HG02852 (cell line): ENCODE results near the gene PARP16.

Source experiments
- ATAC-seq: cut with Tn5 transposase; IDR thresholded peaks from one replicate; pipeline ENCODE4 v1.9.1; 2021; ENCODE audit warnings: mild to moderate bottlenecking, moderate library complexity; ENCODE audit not compliant: unreplicated experiment

Gene PARP16

GRCh38 chr15:65312400-65312916, 25.8 kb upstream of the PARP16 start:
- no peak for ATAC-seq

GRCh38 chr15:65311760-65312159, 25.1 kb upstream of the PARP16 start:
- no peak for ATAC-seq

GRCh38 chr15:65310431-65311137, 23.9 kb upstream of the PARP16 start:
- ATAC-seq = no peak

- no peak for ATAC-seq
Observed at GRCh38 chr15:65309882-65310418, 23.3 kb upstream of the PARP16 start.

GRCh38 chr15:65307978-65308377, 21.3 kb upstream of the PARP16 start:
- no peak for ATAC-seq

GRCh38 chr15:65306551-65306950, 19.9 kb upstream of the PARP16 start:
- ATAC-seq = no peak

- no peak for ATAC-seq
Observed at GRCh38 chr15:65305776-65306175, 19.1 kb upstream of the PARP16 start.

GRCh38 chr15:65305150-65305758, 18.6 kb upstream of the PARP16 start:
- no peak for ATAC-seq

- peak; percentile 65 for ATAC-seq
Observed at GRCh38 chr15:65304381-65305149, 17.9 kb upstream of the PARP16 start, which contains the start of gene RNU5B-1. TSS of gene RNU5B-1 (plus strand) at chr15:65304677.

GRCh38 chr15:65303687-65304380, 17.2 kb upstream of the PARP16 start:
- ATAC-seq = no peak

GRCh38 chr15:65302061-65302460, 15.4 kb upstream of the PARP16 start:
- ATAC-seq = no peak

- ATAC-seq = no peak
Observed at GRCh38 chr15:65300924-65301441, 14.3 kb upstream of the PARP16 start.

- no peak for ATAC-seq
Observed at GRCh38 chr15:65298731-65299130, 12.0 kb upstream of the PARP16 start.

- ATAC-seq = no peak
Observed at GRCh38 chr15:65292938-65293518, 6.3 kb upstream of the PARP16 start.

- ATAC-seq = no peak
Observed at GRCh38 chr15:65290228-65290627, 3.5 kb upstream of the PARP16 start.

- ATAC-seq = no peak
Observed at GRCh38 chr15:65289261-65289854, 2.7 kb upstream of the PARP16 start.

GRCh38 chr15:65287520-65287855, 805 bp upstream of the PARP16 start:
- ATAC-seq = no peak

- ATAC-seq = peak; percentile 39
Observed at GRCh38 chr15:65286069-65286703, 497 bp downstream of the PARP16 start.

GRCh38 chr15:65285291-65286068, 1.2 kb downstream of the PARP16 start:
- no peak for ATAC-seq
